ENCODE results near the gene ZNF641.

GRCh38 chr12:48305190-48305589 is 45.5 kb downstream of the ZNF641 start:
- TF ChIP-seq POLR2A (IDR thresholded peaks at IDR 0.05; ENCODE audit: low read depth, low read length) (no peak), TAF1 (IDR thresholded peaks at IDR 0.05; ENCODE audit: borderline replicate concordance, low read depth, low read length) (no peak)
